MCF 10A (cell line): ENCODE results near the gene ZBTB11. TPM values are rescaled to one million over a fixed set of nuclear protein-coding genes. Genes with fewer than 3 reads are reported as not detected.
A peak's percentile ranks its signal among the peaks of the same experiment; 100 is the strongest.

ENCODE experiments used
- BruUV-seq: library from RNA; stranded (reverse); fragments of 400-500 nt; replicated peaks from 2 replicates; lab custom pipeline; 2021; lab: Mats Ljungman, UMichigan
- CTCF ChIA-PET: fragments of 300-600 bp; sonication (Branson Sonifier 250); formaldehyde crosslinking; extraction: SDS; loops from one replicate; lab custom pipeline; 2021; ENCODE audit warnings: antibody characterized with exemption, inconsistent platforms; lab: Yijun Ruan, JAX
- POLR2A ChIA-PET: fragments of 300-600, 350-650 bp; sonication (Branson Sonifier 250); formaldehyde crosslinking; extraction: SDS; loops from one replicate; lab custom pipeline; 2020; ENCODE audit warnings: antibody characterized with exemption, inconsistent platforms; lab: Yijun Ruan, JAX
- DNase-seq: peaks from one replicate; pipeline ENCODE4 v3.0.0-alpha.2; 2018; ENCODE audit not compliant: unreplicated experiment
- H3K27ac Mint-ChIP-seq: one replicate; pipeline ENCODE4 v1.8.0; 2022; ENCODE audit warnings: mild to moderate bottlenecking, low read depth, mixed read lengths; ENCODE audit not compliant: unreplicated experiment
- H3K27me3 Mint-ChIP-seq: one replicate; pipeline ENCODE4 v1.8.0; 2022; ENCODE audit warnings: mixed read lengths; ENCODE audit not compliant: insufficient read depth, unreplicated experiment
- H3K36me3 Mint-ChIP-seq: one replicate; pipeline ENCODE4 v1.8.0; 2022; ENCODE audit warnings: mild to moderate bottlenecking, moderate library complexity, mixed read lengths; ENCODE audit not compliant: insufficient read depth, unreplicated experiment
- H3K4me1 Mint-ChIP-seq: one replicate; pipeline ENCODE4 v1.8.0; 2022; ENCODE audit warnings: mixed read lengths; ENCODE audit not compliant: insufficient read depth, unreplicated experiment
- H3K4me3 Mint-ChIP-seq: one replicate; pipeline ENCODE4 v1.8.0; 2022; ENCODE audit warnings: mild to moderate bottlenecking, moderate library complexity, mixed read lengths; ENCODE audit not compliant: unreplicated experiment
- H3K9me3 Mint-ChIP-seq: one replicate; pipeline ENCODE4 v1.8.0; 2022; ENCODE audit warnings: mixed read lengths; ENCODE audit not compliant: unreplicated experiment
- CTCF ChIP-seq: fragments of 200-600 bp; IDR thresholded peaks from one replicate; pipeline ENCODE4 v1.8.0; 2022; ENCODE audit warnings: antibody characterized with exemption, mild to moderate bottlenecking; ENCODE audit not compliant: unreplicated experiment
- intact Hi-C: fragments of 100-400 bp; cut with micrococcal nuclease; formaldehyde crosslinking; loops from 2 replicates; pipeline ENCODE4 v1.14.1; 2022
- total RNA-seq: library from RNA; stranded (reverse); gene quantifications from 2 replicates; pipeline ENCODE4 v1.2.3, GENCODE V29; 2022

ZBTB11 gene
- total RNA-seq, 1 experiment from 2014 or later, result 28.9 TPM

- Mint-ChIP-seq H3K27me3 (no peaks in the 10 kb centered on the region), H3K4me3 (no peak overlapping the region), H3K36me3 (peaks cover 24% of the 10 kb centered on the region), H3K4me1 (peaks cover 22% of the 10 kb centered on the region), H3K27ac (no peak overlapping the region), H3K9me3 (no peaks in the 10 kb centered on the region)
- CTCF ChIA-PET, result interaction anchor here (0.6 kb wide), 2 partner anchors 13 to 101 kb away, joined by 6 to 7 read pairs; no protein-coding TSS in a partner anchor
- no peak for TF ChIP-seq CTCF
- intact Hi-C loops, result no loop called here
- BruUV-seq, result no TSS peak
- POLR2A ChIA-PET, result interaction anchor here (0.8 to 1.4 kb wide), 2 partner anchors 10 to 96 kb away, joined by 4 read pairs; no protein-coding TSS in a partner anchor
- no peak for DNase-seq
These were observed 5.9 kb downstream of the ZBTB11 start for GRCh38 chr3:101671014-101671413.

DNA sequence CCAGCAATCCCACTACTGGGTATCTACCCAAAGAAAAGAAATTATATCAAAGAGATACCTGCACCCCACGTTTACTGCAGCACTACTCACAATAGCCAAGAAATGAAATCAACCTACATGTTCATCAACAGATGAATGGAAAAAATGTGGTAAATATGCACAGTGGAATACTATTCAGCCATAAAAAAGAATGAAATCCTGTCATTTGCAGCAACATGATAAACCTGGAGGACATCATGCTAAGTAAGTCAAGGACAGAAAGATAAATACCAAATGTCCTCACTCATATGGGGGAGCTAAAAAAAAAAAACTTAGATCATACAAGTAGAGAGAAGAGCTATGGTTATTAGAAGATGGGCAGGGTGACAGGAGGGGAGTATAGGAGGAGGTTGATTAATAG, 9.1 kb downstream of the ZBTB11 start:
- Mint-ChIP-seq H3K4me3 (no peak overlapping the region), H3K27me3 (no peaks in the 10 kb centered on the region), H3K36me3 (peaks cover 52% of the 10 kb centered on the region), H3K27ac (no peak overlapping the region), H3K9me3 (no peaks in the 10 kb centered on the region), H3K4me1 (peaks cover 6% of the 10 kb centered on the region)
- TF ChIP-seq CTCF, result no peak
- POLR2A ChIA-PET, result interaction anchor here (1.1 to 1.2 kb wide), 2 partner anchors 8 to 106 kb away, joined by 3 to 4 read pairs; partner anchors contain the start of gene TRMT10C
- CTCF ChIA-PET, result interaction anchor here (2.1 kb wide), 1 partner anchor 23 kb away, joined by 6 read pairs; no protein-coding TSS in a partner anchor
- BruUV-seq, result no TSS peak
- intact Hi-C loops, result no loop called here
- DNase-seq, result no peak

GRCh38 chr3:101667331-101667730, 9.6 kb downstream of the ZBTB11 start:
- Mint-ChIP-seq H3K36me3 (peaks cover 58% of the 10 kb centered on the region), H3K27ac (no peak overlapping the region), H3K27me3 (no peaks in the 10 kb centered on the region), H3K9me3 (no peaks in the 10 kb centered on the region), H3K4me1 (peaks cover under 1% of the 10 kb centered on the region), H3K4me3 (no peak overlapping the region)
- ChIA-PET CTCF (interaction anchor here (0.7 to 2.1 kb wide), 2 partner anchors 23 to 32 kb away, joined by 5 to 6 read pairs; no protein-coding TSS in a partner anchor), POLR2A (interaction anchor here (1.1 to 1.2 kb wide), 3 partner anchors 9 to 106 kb away, joined by 3 to 5 read pairs (median 4); partner anchors contain the start of genes TRMT10C and ZBTB11)
- BruUV-seq, result no TSS peak
- intact Hi-C loops, result no loop called here
- TF ChIP-seq CTCF, result no peak
- no peak for DNase-seq

DNA sequence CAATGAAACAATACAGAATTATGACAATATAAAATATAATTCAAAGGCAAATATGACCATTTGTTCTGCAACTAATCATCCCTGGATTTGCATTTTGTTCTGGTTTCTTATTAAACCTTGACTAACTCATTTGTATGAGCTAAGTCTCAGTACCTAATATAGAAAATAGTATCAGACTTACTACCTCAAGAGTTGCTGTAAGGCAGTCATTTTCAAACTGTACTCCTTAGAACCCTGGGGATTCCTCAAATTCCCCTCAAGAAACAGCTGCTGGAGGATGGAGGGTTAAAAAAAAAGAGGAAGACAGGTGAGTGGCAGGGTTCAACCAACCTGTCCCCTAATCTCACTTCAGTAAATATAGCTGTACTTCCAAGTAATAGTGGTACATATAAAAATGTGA, 11.1 kb downstream of the ZBTB11 start:
- BruUV-seq, result no TSS peak
- TF ChIP-seq CTCF, result no peak
- Mint-ChIP-seq H3K27ac (peak overlapping the region; percentile 33), H3K27me3 (no peaks in the 10 kb centered on the region), H3K36me3 (peaks cover 72% of the 10 kb centered on the region), H3K4me3 (no peak overlapping the region), H3K4me1 (no peaks in the 10 kb centered on the region), H3K9me3 (no peaks in the 10 kb centered on the region)
- CTCF ChIA-PET, result interaction anchor here (0.6 to 2.1 kb wide), 4 partner anchors 9 to 42 kb away, joined by 3 to 6 read pairs (median 4); no protein-coding TSS in a partner anchor
- POLR2A ChIA-PET, result interaction anchor here (0.7 to 2.8 kb wide), 4 partner anchors 9 to 58 kb away, joined by 3 to 7 read pairs (median 4); partner anchors contain the start of gene CEP97
- DNase-seq, result no peak
- intact Hi-C loops, result no loop called here
